H1 (cell line): Measurements from ENCODE around the gene ANO2. TPM values are rescaled to one million over a fixed set of nuclear protein-coding genes. Genes with fewer than 3 reads are reported as not detected.

Source experiments
- CTCF ChIA-PET: fragments of 300-600 bp; sonication (Branson Sonifier 250); formaldehyde crosslinking; loops from one replicate; lab custom pipeline; 2021; ENCODE audit not compliant: partially characterized antibody; lab: Charles Lee
- POLR2A ChIA-PET: fragments of 300-600 bp; sonication (Branson Sonifier 250); formaldehyde crosslinking; loops from one replicate; lab custom pipeline; 2021; ENCODE audit warnings: inconsistent platforms; ENCODE audit not compliant: partially characterized antibody; lab: Charles Lee
- DNase-seq, 2 experiments: peaks; one replicate each; pipeline versions ENCODE4 v3.0.0 to v3.0.0-alpha.2; 2010 to 2022; ENCODE audit warnings: low spot score in 2 of 2, low read depth in 1 of 2, mixed read lengths in 1 of 2
- FAIRE-seq: peaks from 2 replicates; lab custom pipeline; 2011; peaks lifted over from hg19 to GRCh38; lab: Jason Lieb, UNC
- H2AFZ ChIP-seq: 2 replicates; pipeline ENCODE4 v1.8.1; 2012; ENCODE audit warnings: low read length, inconsistent platforms
- H2AK5ac ChIP-seq: 2 replicates; pipeline ENCODE4 v1.6.1; 2013; ENCODE audit warnings: low read depth, low read length
- H2BK120ac ChIP-seq: replicated peaks from 2 replicates; pipeline ENCODE3; 2013; ENCODE audit warnings: low read depth, low read length, inconsistent platforms
- H2BK12ac ChIP-seq: 2 replicates; pipeline ENCODE4 v1.6.1; 2013; ENCODE audit warnings: low read depth, low read length
- H2BK15ac ChIP-seq: 2 replicates; pipeline ENCODE4 v1.6.1; 2013; ENCODE audit warnings: low read length
- H2BK20ac ChIP-seq: 2 replicates; pipeline ENCODE4 v1.6.1; 2013; ENCODE audit warnings: low read length
- H2BK5ac ChIP-seq: 2 replicates; pipeline ENCODE4 v1.6.1; 2013; ENCODE audit warnings: low read depth, low read length
- H3K14ac ChIP-seq: 2 replicates; pipeline ENCODE4 v1.6.1; 2013; ENCODE audit warnings: inconsistent platforms; ENCODE audit not compliant: insufficient read length
- H3K18ac ChIP-seq: 2 replicates; pipeline ENCODE4 v1.6.1; 2013; ENCODE audit warnings: low read length; ENCODE audit errors: extremely low read depth
- H3K23ac ChIP-seq: 2 replicates; pipeline ENCODE4 v1.6.1; 2013; ENCODE audit warnings: inconsistent platforms; ENCODE audit not compliant: insufficient read length
- H3K23me2 ChIP-seq: 2 replicates; pipeline ENCODE4 v1.6.1; 2013; ENCODE audit warnings: low read depth, low read length
- H3K27ac ChIP-seq: 2 replicates; pipeline ENCODE4 v1.6.1; 2011; ENCODE audit warnings: low read depth, low read length, inconsistent platforms
- H3K27me3 ChIP-seq, 4 experiments: replicated peaks in 1 of 4; 1 replicate in 1 of 4; 2 replicates in 3 of 4; pipeline versions ENCODE4 v1.6.1 to v1.8.1; 2011 to 2013; ENCODE audit warnings: low read length in 3 of 4, mild to moderate bottlenecking in 3 of 4, inconsistent platforms in 2 of 4, mixed read lengths in 2 of 4, moderate library complexity in 1 of 4; ENCODE audit not compliant: control insufficient read depth in 3 of 4, insufficient read depth in 3 of 4; ENCODE audit errors: extremely low read depth in 1 of 4
- H3K36me3 ChIP-seq, 4 experiments: 2 replicates each; pipeline versions ENCODE4 v1.6.1 to v1.8.1; 2011 to 2013; ENCODE audit warnings: mild to moderate bottlenecking in 4 of 4, low read length in 3 of 4, moderate library complexity in 2 of 4, control low read depth in 1 of 4, inconsistent platforms in 1 of 4; ENCODE audit not compliant: insufficient read depth in 4 of 4, control insufficient read depth in 2 of 4
- H3K4ac ChIP-seq: replicated peaks from 2 replicates; pipeline ENCODE3; 2013; ENCODE audit warnings: low read length, low read depth, mixed read lengths, inconsistent platforms; ENCODE audit not compliant: insufficient read length
- H3K4me1 ChIP-seq, 4 experiments: replicated peaks in 1 of 4; 1 replicate in 1 of 4; 2 replicates in 3 of 4; pipeline versions ENCODE4 v1.6.1 to v1.8.1; 2011 to 2013; ENCODE audit warnings: low read length in 3 of 4, inconsistent platforms in 2 of 4, mixed read lengths in 1 of 4; ENCODE audit not compliant: insufficient read depth in 4 of 4, control insufficient read depth in 3 of 4
- H3K4me2 ChIP-seq, 2 experiments: 2 replicates each; pipeline versions ENCODE4 v1.6.1 to v1.8.1; 2011 to 2013; ENCODE audit warnings: low read depth in 2 of 2, low read length in 2 of 2, control low read depth in 1 of 2, inconsistent platforms in 1 of 2, mild to moderate bottlenecking in 1 of 2; ENCODE audit not compliant: insufficient read depth in 1 of 2
- H3K4me3 ChIP-seq, 4 experiments: fragments of 200-600, 300-600 bp in 1 of 4; sonication (generic), shearing (Covaris generic), sonication (Bioruptor Twin) in 1 of 4; 2 replicates each; pipeline versions ENCODE4 v1.5.1 to v1.8.1; 2011 to 2016; ENCODE audit warnings: low read length in 4 of 4, low read depth in 3 of 4, control low read depth in 2 of 4, inconsistent platforms in 2 of 4, mild to moderate bottlenecking in 2 of 4, mixed read lengths in 1 of 4, moderate library complexity in 1 of 4; ENCODE audit not compliant: insufficient read depth in 2 of 4; ENCODE audit errors: extremely low read depth in 1 of 4
- H3K56ac ChIP-seq: replicated peaks from 2 replicates; pipeline ENCODE3; 2013; ENCODE audit warnings: low read depth, mild to moderate bottlenecking, mixed read lengths, low read length, inconsistent platforms; ENCODE audit not compliant: insufficient read length
- H3K79me1 ChIP-seq: 2 replicates; pipeline ENCODE4 v1.6.1; 2013; ENCODE audit warnings: low read depth, low read length, control low read depth
- H3K79me2 ChIP-seq, 2 experiments: 2 replicates each; pipeline versions ENCODE4 v1.6.1 to v1.8.1; 2012 to 2013; ENCODE audit warnings: low read length in 2 of 2, mild to moderate bottlenecking in 2 of 2, inconsistent platforms in 1 of 2; ENCODE audit not compliant: insufficient read depth in 2 of 2, control insufficient read depth in 1 of 2
- H3K9ac ChIP-seq, 4 experiments: replicated peaks in 1 of 4; 1 replicate in 1 of 4; 2 replicates in 3 of 4; pipeline versions ENCODE4 v1.6.1 to v1.8.1; 2011 to 2013; ENCODE audit warnings: low read depth in 3 of 4, low read length in 3 of 4, control low read depth in 2 of 4, mild to moderate bottlenecking in 2 of 4, moderate library complexity in 2 of 4, inconsistent platforms in 1 of 4; ENCODE audit errors: extremely low read depth in 1 of 4
- H3K9me3 ChIP-seq, 2 experiments: 2 replicates each; pipeline versions ENCODE4 v1.6.1 to v1.8.1; 2012 to 2013; ENCODE audit warnings: mild to moderate bottlenecking in 2 of 2, moderate library complexity in 2 of 2, control low read depth in 1 of 2, inconsistent platforms in 1 of 2, low read depth in 1 of 2, low read length in 1 of 2, mixed read lengths in 1 of 2; ENCODE audit not compliant: insufficient read depth in 2 of 2
- H4K20me1 ChIP-seq, 2 experiments: replicated peaks in 1 of 2; 2 replicates each; pipeline versions ENCODE3 to v1.8.1; 2011 to 2013; ENCODE audit warnings: inconsistent platforms in 2 of 2, low read length in 2 of 2, mild to moderate bottlenecking in 1 of 2; ENCODE audit not compliant: insufficient read depth in 2 of 2, control insufficient read depth in 1 of 2
- H4K5ac ChIP-seq: 2 replicates; pipeline ENCODE4 v1.6.1; 2013; ENCODE audit warnings: low read length, low read depth, mixed read lengths, inconsistent platforms; ENCODE audit not compliant: insufficient read length
- H4K8ac ChIP-seq: 2 replicates; pipeline ENCODE4 v1.8.0; 2013; ENCODE audit warnings: mild to moderate bottlenecking, moderate library complexity, low read length, inconsistent platforms; ENCODE audit not compliant: insufficient read depth; ENCODE audit errors: extremely low read depth
- H4K91ac ChIP-seq: replicated peaks from 2 replicates; pipeline ENCODE3; 2013; ENCODE audit warnings: low read length, mixed read lengths, inconsistent platforms; ENCODE audit not compliant: insufficient read length
- ASH2L ChIP-seq: fragments of 200-600, 300-600 bp; sonication (generic); IDR thresholded peaks from one replicate; pipeline ENCODE4 v1.7.1; 2017; ENCODE audit warnings: low read length
- KDM4A ChIP-seq: IDR thresholded peaks from one replicate; pipeline ENCODE4 v1.7.1; 2012; ENCODE audit warnings: low read depth, mild to moderate bottlenecking, moderate library complexity, low read length, inconsistent platforms; ENCODE audit not compliant: severe bottlenecking
- NANOG ChIP-seq: IDR thresholded peaks from 2 replicates; pipeline ENCODE4 v1.6.1; 2011; ENCODE audit warnings: low read length, low read depth, mild to moderate bottlenecking, inconsistent platforms; ENCODE audit not compliant: insufficient read depth, poor library complexity, severe bottlenecking
- TEAD4 ChIP-seq: IDR thresholded peaks from 2 replicates; pipeline ENCODE4 v1.6.1; 2012; ENCODE audit warnings: low read depth, low read length, inconsistent platforms, mixed read lengths
- WGBS, 2 experiments: shearing (Covaris generic) in 1 of 2; methylation state at CpG; one replicate each; pipeline versions ENCODE4 v1.1.6 to v1.1.7; 2013 to 2015; ENCODE audit warnings: low lambda C conversion rate in 2 of 2, mixed read lengths in 2 of 2, inconsistent platforms in 1 of 2, low coverage in 1 of 2, missing lambda C conversion rate in 1 of 2; ENCODE audit not compliant: insufficient replicate concordance in 2 of 2, insufficient coverage in 1 of 2, insufficient read length in 1 of 2; ENCODE audit errors: extremely low coverage in 1 of 2, missing lambda C conversion rate in 1 of 2; 5-methylcytosine and 5-hydroxymethylcytosine counted together
- polyA plus RNA-seq, 7 experiments: library from polyadenylated mRNA; depleted of rRNA in 3 of 7; stranded (reverse) in 5 of 7; unstranded in 2 of 7; fragments of >200 nt in 5 of 7; fragments of 200-250 nt in 2 of 7; gene quantifications; 1 replicate in 5 of 7; 2 replicates in 1 of 7; 4 replicates in 1 of 7; pipeline versions ENCODE4 v1.2.1 to v1.2.3, GENCODE V29; 2011 to 2013; ENCODE audit warnings: missing spikeins in 2 of 7, mixed read lengths in 2 of 7
- total RNA-seq: library from RNA; stranded (reverse); fragmentation: NEBNext Ultra II Directional; extraction: Animal tissue kit (Norgen Biotek cat#: 25700); gene quantifications from 2 replicates; pipeline ENCODE4 v1.2.1, GENCODE V29; 2021

ANO2 gene
- total and polyA plus RNA-seq, 2 of the 8 experiments (the other 6 are each of a cell fraction or from before 2014, with no cell fraction given), result 1.9 to 5.5 TPM

DNA sequence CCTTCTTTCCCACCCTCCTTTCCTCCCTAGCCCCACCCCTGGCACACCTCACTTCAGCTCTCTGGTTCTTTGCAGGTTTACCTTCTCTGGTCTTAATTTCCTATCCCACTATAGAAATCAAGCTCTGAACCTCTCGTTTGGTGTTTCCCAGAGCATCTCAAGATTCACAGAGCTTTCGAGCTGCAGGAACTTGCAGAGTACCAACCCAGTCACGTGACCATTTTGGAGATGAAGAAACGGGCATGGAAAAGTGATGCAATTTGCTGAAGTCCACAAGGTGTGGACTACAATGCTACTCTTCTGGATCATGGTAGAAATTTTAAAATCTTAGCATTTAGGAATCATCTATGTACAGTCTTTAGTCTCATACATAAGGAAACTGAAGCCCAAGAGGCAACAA, 307.4 kb downstream of the ANO2 start:
- Histone ChIP-seq H3K79me2 (no peaks in the 10 kb centered on the region), H3K18ac (no peak overlapping the region), H3K36me3 (no peaks in the 10 kb centered on the region), H4K91ac (no peak overlapping the region), H3K23me2 (peaks cover 1% of the 10 kb centered on the region; the same call in 1 of the 2 replicates), H3K27ac (no peak overlapping the region), H4K8ac (no peak overlapping the region), H3K9me3 (no peaks in the 10 kb centered on the region), H3K4me3 (no peak overlapping the region), H2BK120ac (peak overlapping the region; percentile 6), H3K56ac (no peak overlapping the region), H3K4me2 (no peak overlapping the region), H2BK15ac (no peak overlapping the region), H2BK12ac (no peak overlapping the region), H2AFZ (no peak overlapping the region), H3K9ac (no peak overlapping the region), H2BK5ac (no peak overlapping the region), H2AK5ac (no peak overlapping the region), H4K5ac (no peak overlapping the region), H4K20me1 (no peaks in the 10 kb centered on the region), H3K14ac (no peak overlapping the region), H3K79me1 (no peaks in the 10 kb centered on the region), H3K23ac (no peak overlapping the region), H3K4me1 (no peaks in the 10 kb centered on the region; a peak in 2 of 7 replicates), H3K27me3 (no peaks in the 10 kb centered on the region), H2BK20ac (no peak overlapping the region), H3K4ac (no peak overlapping the region)
- DNase-seq, result no peak
- CTCF ChIA-PET, result interaction anchor here (1.0 to 2.2 kb wide), 3 partner anchors 10 to 70 kb away, joined by 3 to 14 read pairs (median 4); no protein-coding TSS in a partner anchor
- FAIRE-seq, result no peak
- POLR2A ChIA-PET, result interaction anchor here (1.5 kb wide), 1 partner anchor 14 kb away, joined by 3 read pairs; no protein-coding TSS in a partner anchor
- TF ChIP-seq ASH2L (no peak), KDM4A (no peak), TEAD4 (no peak), NANOG (no peak)
- 90% methylated on average over 4 of the region's 4 CpGs; no CpG with 5 or more reads in 1 of the 2 experiments for WGBS, 2 experiments
